LHCN-M2 (cell line): Measurements from ENCODE around the gene TFDP2. TPM values are rescaled to one million over a fixed set of nuclear protein-coding genes. Genes with fewer than 3 reads are reported as not detected.
A peak's percentile ranks its signal among the peaks of the same experiment; 100 is the strongest.
"Not testable (repeated sequence)": the region's sequence is repeated elsewhere in the genome, so short reads cannot be mapped to it uniquely, and the experiment has no call there.

Experiments
- DNase-seq: peaks from one replicate; pipeline ENCODE4 v3.0.0-alpha.2; 2012; ENCODE audit warnings: low read depth
- total RNA-seq: library from RNA; depleted of rRNA; stranded (reverse); fragments of >200 nt; gene quantifications from 2 replicates; pipeline ENCODE4 v1.2.3, GENCODE V29; 2014

TFDP2 gene
- total RNA-seq, 1 experiment from 2014 or later, result 244 TPM

DNA sequence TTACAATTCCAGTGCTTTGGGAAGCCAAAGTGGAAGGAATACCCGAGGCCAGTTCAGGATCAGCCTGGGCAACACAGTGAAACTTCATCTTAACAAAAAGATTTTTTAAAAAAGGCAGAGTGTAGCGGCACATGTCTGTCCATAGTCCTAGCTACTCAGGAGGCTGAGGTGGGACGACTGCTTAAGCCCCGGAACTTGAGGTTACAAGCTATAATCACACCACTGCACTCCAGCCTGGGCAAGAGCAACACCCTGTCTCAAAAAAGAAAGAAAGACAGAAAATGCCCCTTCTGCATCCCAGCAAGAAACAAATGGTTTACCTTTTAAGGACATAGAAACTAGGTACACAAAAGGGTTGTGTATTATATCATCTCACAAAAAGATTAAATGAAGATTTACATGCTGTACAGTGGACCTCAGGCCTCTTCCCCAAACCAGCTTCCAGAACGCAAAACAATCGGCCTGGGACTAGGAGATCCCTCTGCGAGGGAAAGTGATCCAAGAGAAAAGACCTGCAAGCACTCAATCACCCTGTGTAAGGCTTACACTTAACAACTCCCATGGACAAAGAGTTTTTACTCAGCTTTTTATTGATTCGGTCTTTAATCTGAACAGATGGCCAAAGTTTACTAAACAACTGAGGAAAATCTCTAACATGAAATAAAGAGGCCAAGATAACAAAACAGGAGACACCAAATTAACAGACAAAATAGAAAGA lies 21.2 kb downstream of the TFDP2 start:
- DNase-seq, result no peak

DNA sequence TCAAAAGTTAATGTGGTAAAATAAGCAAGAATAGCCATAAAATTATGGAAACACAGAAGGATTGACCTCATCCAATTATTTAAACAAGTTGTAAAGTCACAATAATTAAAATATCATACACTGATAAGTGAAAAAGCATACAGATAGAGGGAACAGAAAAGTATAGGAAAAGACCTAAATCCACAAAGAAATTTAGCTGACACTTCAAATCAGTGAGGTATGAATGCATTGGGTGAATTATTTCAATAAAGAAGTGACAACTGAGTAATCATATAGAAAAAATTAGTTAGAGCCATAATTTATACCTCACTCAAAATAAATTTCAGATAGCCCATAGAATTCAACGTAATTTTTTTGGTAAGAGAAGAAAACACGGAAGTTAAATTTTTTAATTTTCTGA lies 25.1 kb downstream of the TFDP2 start:
- DNase-seq, result no peak

DNA sequence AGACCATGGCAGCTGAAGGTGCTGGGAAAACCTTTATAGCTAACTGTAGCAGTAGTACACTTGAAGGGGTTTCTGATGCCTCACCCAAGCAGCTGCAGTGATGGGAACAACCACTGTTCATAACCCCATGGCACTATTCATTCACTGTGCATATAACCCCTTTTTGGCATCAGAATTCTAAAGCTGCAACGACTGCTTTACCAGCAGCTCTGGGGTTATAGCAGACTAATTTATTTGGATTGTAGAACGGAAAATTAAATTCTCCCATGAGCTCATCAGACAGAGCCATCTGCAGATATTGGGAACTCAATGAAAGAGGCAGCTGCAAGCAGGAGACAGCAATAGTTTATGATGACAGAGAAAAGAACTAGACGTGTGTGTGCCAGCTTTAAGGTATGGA lies 28.6 kb downstream of the TFDP2 start:
- DNase-seq, result peak; percentile 18

DNA sequence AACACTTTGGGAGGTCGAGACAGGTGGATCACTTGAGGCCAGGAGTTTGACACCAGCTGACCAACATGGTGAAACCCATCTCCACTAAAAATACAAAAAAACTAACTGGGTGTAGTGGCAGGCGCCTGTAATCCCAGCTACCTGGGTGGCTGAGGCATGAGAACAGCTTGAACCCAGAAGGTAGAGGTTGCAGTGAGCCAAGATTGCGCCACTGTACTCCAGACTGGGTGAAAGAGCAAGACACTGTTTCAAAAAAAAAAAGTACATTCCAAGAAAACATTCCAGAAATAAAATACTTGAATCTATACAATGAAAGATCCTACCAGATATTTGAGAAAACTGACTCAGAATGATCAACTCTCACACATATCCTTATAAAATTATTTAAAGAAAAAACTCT lies 30.4 kb downstream of the TFDP2 start:
- no peak for DNase-seq

DNA sequence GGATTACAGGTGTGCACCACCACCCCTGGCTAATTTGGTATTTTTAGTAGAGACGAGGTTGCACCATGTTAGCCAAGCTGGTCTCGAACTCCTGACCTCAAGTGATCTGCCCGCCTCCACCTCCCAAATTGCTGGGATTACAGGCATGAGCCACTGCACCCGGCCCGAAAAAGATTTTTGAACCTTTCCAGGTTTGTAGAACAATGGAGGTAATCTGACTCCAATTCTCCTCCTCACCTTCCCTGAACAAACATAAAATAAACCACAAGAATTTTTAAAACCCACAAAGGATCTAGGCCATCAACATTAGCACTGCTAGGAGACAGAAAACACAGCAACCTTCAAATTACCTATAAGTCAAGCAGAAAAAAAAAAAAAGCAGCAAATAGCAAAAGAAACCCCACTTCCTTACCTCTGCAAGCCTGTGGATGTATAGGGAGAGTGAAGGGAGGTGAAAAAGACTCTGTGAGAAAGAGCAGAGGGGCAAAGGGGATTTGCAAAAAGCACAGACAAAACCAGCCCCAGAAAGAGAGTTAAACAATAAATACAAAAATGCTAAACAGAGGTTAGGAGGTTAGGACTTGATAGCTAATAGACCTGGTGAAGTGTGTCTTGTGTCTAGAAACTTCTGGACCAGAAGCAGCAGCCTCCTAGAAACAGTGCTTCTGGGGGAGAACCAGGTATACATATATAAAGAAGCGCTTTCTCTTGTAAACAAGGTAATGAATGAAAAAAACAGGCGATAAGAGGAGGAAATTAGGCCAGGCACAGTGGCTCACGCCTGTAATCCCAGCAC lies 32.1 kb downstream of the TFDP2 start:
- peak; percentile 45 for DNase-seq

DNA sequence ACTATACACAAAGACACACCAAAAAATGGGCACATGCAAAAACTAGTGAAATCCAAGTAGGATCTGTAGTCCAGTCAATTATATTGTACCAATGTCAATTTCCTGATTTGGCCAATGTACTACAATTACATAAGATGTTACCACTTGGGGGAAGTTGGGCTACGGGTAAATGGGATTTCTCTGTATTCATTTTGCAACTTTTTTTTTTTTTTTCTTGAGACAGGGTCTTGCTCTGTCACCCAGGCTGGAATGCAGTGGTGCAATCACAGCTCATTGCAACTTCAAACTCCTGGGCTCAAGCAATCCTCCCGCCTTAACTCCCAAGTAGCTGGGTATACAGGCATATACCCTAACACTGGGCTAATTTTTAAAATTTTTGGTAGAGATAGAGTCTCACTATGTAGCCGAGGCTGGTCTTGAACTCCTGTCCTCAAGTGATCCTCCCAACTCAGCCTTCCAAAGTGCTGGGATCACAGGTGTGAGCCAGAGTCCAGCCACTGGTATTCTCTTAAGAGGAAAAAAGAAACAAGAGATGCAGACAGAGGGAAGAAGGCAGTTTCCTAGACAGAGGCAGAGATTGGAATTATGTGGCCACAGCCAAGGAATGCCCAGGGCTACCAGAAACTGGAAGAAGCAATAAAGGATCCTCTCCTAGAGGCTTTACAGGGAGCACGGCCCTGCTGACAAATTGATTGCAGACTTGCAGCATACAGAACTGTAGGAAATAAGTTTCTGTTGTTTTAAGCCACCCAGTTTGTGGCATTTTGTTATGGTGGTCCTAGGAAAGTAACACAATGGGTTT lies 33.3 kb downstream of the TFDP2 start:
- DNase-seq, result no peak

DNA sequence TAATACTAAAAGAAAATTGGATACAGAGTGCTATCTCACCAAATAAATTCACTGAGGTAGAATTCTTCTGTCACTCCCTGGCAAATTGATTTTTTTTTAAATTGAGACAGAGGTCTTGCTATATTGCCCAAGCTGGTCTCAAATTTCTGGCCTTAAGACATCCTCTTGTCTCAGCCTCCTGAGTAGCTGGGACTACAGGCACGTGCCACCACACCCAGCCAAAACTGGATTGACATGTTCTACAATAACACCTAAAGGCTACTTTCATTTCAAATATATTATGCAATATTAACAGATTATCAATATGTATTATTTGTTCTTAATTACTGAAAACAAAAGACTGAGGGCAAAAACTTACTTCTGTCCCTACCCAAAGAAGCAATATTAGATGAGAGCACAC lies 36.7 kb downstream of the TFDP2 start:
- no peak for DNase-seq

DNA sequence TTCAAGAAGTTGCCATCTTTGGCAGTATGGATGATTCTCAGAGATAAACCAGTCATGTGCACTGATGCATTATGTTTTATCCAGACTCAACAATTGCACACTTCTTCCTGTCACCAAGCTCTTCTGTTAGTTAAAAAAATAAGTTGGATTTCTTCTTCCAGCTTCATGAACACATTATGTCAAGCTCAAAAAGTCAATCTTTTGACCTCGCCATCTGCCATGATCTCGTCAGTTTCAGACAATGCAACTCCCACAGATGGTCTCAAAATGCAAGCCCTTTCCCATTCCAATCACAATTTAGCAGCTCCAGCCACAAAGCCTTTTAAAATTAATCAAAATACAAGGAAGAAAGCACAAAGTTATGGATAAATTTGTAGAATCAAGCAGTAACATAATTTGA lies 42.8 kb downstream of the TFDP2 start:
- no peak for DNase-seq

DNA sequence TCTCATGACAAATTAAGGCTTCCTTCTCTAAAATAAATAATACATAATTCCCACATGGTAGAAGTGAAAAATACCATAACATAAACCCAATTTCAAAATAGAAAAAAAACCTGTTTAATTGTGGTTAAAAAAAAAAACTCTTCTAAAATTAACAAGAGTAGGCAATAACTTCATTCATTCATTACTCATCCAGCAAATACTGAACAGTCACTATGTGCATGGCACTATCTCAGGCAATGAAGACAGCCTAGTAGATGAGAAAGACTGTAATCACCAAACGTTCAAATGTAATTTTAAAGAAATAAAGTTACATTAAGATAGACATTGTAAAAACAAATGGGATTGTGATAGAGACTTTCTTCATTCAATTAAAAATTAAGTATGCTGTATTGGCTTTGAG lies 43.4 kb downstream of the TFDP2 start:
- no peak for DNase-seq

DNA sequence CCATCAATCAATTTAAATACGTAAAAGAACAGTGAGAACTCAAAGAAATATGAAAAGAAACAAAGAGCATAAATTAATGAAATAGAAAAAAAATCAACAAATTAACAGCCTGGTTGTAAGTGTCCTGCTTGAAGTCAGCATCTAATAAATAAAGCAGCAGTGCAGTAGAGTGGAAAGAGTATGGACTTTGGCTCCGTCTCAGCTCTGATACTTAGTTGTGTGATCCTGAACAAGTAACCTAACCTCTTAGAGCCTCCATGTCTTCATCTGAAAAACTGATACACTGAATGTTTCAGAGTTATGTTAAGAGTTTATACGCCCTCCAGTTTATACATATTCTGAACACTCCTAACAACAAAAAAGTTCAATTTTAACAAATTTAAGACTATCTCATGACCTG lies 44.6 kb downstream of the TFDP2 start:
- no peak for DNase-seq

DNA sequence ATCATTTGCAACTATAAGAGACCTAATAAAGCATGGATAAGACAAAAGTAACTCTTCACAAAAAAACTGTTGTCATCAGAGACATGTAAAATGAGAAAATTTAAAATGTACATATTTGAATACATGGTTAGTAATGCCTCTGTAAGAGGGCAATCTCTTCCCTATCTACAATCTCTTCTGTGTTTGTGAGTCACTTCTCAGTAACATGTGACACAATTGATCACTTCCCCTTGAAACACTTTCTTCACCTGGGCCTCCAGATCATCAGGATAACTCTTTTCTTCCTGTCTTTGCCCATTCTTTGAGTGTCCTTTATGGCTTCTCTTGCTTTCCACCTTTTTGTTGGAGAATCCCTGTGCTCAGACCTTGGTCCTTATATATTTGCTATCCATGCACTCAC lies 50.4 kb downstream of the TFDP2 start:
- DNase-seq, result no peak

DNA sequence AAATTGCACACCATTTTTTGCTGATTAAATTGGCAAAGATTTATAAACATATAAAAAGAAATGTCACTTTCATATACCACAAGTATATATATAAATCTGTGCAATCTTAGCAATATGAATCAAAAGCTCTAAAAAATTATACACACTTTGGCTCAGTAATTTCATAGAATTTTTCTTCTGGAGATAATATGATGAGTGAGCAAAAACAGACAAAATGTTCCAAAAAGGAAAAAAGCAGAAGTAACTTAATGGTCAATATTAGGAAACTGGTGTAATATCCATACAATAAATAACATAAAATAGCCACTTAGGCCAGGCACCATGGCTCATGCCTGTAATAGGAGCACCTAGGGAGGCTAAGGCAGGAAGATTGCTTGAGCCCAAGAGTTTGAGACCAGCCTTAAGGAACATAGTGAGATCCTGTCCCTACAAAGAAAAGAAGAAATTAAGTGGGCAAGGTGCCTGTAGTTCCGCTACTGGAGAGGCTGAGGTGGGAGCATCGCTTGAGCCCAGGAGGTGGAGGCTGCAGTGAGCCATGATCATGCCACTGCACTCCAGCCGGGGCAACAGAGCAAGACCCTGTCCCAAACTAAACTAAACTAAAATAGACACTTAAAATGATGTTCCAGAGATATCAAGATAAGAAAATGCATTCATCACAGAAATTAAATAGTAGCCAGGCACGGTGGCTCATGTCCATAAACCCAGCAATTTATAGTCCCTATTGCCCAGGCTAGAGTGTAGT lies 52.1 kb downstream of the TFDP2 start:
- DNase-seq, result no peak

DNA sequence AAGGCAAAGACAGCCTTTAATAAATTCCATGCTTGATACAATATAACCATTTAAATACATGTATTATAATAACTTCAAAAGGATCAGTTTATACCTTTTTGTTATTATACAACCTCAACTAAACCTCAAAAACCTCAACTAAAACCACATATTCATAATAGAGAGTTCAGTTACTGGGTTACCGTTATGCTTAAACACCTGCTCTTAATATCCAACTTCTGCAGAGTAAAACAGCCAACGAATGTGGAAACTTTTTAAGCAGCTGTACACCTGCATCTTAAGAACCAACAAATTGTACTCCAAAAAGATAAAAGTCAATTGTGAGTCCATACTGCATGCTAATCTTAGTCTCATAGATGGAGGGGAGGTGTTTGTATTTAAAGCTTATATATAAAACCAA lies 53.5 kb downstream of the TFDP2 start:
- no peak for DNase-seq

DNA sequence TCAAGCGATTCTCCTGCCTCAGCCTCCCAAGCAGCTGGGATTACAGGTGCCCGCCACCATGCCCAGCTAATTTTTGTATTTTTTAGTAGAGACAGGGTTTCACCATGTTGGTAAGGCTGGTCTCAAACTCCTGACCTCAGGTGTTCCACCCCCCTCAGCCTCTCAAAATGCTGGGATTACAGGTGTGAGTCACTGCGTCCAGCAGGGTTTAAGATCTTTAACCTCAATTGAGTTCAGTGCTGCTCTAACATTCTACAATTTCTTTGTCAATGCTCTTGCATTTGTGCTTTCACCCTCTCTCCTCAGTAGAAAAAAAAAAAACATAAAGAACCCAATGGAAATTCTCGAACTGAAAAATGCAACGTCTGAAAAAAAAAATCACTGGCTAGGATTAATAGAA lies 60.4 kb downstream of the TFDP2 start:
- DNase-seq, result not testable (repeated sequence)

DNA sequence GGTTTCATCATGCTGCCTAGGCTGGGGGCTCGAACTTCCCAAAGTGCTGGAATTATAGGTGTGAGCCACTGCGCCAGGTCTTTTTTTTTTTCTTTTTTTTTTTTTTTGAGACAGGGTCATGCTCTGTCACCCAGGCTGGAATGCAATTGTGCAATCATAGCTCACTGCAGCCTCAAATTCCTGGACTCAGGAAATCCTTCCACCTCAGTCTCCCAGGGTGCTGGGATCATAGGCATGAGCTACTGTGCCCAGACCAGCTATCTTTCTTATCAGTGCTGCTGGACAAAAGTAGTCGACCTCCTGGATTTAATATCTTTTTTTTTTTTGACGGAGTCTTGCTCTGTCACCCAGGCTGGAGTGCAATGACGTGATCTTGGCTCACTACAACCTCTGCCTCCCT lies 60.8 kb downstream of the TFDP2 start:
- DNase-seq, result no peak

DNA sequence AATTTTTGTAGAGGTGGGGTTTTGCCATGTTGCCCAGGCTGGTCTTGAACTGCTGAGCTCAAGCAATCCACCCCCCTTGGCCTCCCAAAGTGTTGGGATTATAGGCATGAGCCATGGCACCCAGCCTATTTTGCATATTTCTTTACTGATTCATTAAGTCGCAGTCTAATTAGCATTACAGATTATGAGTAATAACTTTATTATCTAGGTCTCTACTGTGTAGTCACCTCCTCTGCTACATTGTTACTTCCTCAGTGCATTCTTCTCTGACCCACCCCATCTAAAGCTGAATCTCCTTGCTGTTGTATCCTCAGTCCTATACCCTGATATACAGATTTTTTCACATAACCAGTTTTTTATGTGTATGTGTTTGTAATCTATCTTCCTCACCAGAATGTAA lies 61.7 kb downstream of the TFDP2 start:
- DNase-seq, result peak; percentile 20

DNA sequence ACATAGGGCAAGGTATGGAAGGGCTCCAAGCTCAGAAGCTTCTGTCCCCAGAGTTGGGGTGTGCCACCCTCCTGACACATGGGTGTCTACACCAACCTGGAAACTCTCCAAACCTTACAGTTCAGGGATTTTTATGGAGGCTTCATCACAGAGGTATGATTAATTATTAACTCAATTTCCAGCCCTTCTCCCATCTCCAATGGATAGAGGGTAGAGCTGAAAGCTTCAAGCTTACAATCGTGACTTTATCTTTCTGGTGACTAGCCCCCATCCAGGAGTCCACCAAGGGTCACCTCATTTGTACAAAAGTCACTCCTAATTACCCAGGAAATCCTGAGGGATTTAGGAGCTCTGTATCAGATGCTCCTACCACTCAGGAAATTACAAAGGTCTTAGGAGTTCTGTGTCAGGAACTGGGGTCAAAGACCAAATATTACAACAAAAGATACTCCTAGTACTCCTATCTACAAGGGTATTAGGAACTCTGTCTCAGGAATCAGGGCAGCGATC lies 62.7 kb downstream of the TFDP2 start:
- DNase-seq, result no peak

DNA sequence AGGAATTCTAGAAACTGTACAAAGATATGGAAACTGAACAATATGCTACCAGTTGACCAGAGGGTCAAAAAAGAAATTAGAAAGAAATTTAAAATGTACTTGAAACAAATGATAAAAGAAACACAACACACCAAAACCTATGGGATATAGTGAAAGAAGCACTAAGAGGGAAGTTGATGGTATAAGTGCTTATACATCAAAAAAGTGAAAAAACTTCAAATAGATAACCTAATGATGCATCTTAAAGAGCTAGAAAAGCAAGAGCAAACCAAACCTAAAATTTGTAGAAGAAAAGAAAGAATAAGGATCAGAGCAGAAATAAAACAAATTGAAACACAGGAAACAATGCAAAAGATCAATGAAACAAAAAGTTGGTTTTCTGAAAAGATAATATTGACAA lies 68.2 kb downstream of the TFDP2 start:
- DNase-seq, result no peak

DNA sequence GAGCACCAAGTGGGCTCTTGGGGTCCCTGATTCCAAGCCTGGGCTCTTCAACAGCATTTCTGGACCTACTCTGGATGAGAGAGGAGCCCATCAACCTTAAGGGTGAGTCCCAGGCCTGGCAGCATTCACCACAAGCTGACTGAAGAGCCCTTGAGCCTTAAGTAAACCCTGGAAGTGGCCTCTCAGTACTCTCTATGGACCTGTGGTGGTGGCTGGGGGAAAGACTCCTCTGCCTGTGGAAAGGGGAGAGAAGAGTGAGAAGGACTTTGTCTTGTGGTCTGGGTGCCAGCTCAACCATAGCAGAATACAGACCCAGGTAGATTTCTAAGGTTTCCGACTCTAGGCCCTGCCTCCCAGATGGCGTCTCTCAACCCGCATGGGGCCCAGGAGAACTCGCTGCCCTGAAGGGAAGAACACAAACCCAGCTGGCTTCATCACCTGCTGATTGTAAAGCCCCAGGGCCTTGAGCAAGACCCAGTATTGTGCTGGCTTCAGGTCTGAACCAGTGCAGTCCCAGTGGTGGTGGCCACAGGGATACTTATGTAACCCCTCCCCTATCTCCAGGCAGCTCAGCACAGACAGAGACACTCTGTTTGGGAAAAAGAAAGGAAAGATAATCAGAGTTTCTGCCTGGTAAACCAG lies 71.4 kb downstream of the TFDP2 start:
- DNase-seq, result no peak

DNA sequence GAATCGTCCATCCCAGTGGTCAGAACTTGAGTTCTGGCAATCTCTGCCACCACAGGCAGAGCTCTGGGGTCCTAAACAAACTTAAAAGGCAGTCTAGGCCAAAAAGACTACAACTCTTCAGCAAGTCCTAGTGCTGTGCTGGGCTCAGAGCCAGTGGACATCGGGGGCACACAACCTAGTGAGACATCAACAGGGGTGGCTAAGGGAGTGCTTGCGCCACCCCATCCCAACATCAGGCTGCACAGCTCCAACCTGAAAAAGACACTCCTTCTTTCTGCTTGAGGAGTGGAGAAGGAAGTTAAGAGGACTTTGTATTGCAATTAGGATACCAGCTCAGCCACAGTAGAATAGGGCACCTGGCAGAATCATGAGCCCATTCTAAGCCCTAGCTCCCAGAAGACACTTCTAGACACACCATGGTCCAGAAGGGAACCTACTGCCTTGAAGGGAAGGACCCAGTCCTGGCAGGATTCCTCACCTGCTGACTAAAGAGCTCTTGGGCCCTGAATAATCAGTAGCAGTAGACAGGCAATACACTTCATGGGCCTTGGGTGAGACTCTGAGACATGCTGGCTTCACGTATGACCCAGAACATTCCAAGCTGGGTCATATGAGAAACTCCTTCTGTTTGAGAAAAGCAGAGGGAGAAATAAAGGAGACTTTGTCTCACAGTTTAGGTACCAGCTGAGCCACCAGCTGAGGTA lies 72.0 kb downstream of the TFDP2 start:
- DNase-seq, result no peak
